ENCODE results near the gene NQO2.

The NQO2 gene, protein sequence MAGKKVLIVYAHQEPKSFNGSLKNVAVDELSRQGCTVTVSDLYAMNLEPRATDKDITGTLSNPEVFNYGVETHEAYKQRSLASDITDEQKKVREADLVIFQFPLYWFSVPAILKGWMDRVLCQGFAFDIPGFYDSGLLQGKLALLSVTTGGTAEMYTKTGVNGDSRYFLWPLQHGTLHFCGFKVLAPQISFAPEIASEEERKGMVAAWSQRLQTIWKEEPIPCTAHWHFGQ

DNA sequence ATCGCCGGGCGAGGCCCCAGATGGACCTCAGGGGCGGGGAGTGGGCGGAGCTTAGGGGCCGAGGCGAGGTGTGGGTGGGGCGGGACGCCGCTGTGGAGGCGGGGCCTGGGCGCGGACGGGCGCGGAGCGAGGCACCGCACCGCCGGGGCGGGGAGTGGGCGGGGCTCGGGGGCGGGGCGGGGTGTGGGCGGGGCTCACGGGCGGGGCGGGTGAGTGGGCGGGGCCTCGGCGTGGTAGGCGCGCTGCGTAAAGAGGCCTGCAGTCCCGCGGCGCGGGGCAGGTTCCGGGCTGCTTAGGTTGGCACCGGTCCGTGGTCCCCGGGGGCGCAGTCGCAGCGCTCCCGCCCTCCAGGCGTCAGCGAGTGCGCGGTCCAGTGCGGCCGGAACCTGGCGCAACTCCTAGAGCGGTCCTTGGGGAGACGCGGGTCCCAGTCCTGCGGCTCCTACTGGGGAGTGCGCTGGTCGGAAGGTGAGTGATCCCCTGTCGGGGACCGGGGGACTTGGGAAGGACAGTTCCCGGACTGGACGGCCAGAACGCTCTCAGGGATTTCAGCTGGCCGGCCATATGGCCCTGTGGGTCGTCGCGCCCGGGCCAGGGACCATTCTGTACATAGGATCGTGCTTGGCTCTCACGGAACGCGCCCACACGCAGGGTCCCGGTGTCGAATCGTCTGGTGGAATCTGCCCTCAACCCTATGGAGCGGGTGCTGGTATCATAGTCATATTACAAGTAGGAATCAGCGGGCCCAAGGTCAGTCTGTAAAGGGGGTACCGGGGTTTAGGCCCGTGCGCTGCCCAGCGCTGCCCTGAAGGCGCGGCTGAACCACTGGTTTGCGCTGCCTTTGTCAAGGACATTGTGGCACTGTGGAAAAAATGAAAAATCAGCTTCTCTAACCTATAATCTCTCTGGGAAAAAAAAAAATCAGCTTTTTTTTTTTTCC lies at the start of gene NQO2:
TSS of gene NQO2 (plus strand) at position 277 of the 940 bp plus-strand sequence. CDS start 6,659 bp downstream, outside the sequence.
- peak; percentile 78 for DNase-seq

GRCh38 chr6:2950713-2951112 lies 49.0 kb upstream of the NQO2 start:
- no peak for DNase-seq

DNA sequence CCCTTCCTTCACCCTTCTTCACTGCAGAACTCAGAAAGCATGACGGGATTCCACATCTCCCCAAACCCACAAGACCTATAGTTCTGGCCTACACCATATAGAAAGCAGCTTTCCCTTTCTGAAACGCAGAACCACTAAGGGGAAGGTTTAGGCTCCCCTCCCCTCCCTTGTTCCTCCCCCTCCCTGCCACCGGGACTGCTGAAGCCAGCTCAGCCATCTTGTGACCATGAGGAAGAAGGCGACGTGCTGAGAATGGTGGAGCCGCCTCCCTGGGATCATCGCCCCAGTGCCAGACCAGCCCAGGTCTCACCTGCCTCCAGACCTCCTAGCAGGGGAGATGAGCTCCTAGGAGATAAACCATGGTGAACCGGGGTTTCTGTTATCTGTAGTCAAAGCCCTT lies 48.0 kb upstream of the NQO2 start:
- DNase-seq, result no peak

- no peak for DNase-seq
Observed at GRCh38 chr6:2952557-2953095, 47.1 kb upstream of the NQO2 start.

DNA sequence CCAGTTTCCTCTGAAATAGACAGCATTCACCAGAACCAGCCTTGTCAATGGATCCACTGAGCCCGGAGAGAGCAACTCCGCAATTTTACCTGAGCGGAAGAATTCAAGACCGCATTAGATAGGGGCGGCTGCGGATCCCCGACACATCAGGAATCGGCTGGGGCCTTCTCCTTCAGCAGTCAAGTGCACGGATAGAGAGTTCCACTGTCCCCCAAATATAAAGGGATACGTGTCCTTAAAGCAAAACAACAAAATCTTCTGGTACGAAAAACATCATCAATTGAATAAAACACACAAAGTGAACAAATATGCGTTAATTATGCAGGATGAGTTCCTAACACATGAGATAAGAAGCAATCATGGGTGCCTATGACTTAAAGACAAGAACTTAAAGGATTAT lies 46.6 kb upstream of the NQO2 start:
- no peak for DNase-seq

- no peak for DNase-seq
Observed at GRCh38 chr6:2956930-2957685, 42.6 kb upstream of the NQO2 start.

DNA sequence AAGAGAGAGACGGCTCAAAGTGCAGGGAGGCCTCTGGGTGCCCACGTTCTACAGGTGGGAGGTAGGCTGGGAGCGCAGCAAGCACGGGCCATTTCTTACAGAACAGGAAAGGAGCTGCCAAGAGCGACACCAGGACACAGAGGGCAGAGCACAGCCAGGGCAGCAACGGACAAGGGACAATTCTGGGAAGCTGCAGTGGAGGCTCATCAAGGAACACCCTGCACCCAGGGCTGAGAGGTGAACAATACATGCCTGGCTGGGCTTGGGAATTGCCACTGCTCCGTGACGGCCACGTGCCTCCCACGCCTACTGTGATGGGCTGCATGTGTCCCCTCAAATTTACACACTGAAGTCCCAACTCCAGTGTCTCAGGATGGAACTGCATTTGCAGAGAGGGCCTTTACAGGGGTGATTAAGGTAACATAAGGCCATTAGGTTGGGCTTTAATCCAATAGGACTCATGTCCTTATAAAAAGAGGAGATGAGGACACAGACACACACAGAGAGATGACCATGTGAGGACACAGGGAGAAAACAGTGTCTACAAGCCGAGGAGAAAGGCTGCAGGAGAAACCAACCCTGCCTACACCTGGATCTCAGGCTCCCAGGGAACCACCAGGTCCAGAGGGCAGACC lies 41.9 kb upstream of the NQO2 start:
- DNase-seq, result no peak

- DNase-seq, result no peak
Observed at GRCh38 chr6:2958331-2958711, 41.4 kb upstream of the NQO2 start.

- DNase-seq, result no peak
Observed at GRCh38 chr6:2958776-2959175, 40.9 kb upstream of the NQO2 start.

GRCh38 chr6:2959909-2960719 lies 39.6 kb upstream of the NQO2 start:
- DNase-seq, result no peak

- no peak for DNase-seq
Observed at GRCh38 chr6:2960935-2961334, 38.8 kb upstream of the NQO2 start.

DNA sequence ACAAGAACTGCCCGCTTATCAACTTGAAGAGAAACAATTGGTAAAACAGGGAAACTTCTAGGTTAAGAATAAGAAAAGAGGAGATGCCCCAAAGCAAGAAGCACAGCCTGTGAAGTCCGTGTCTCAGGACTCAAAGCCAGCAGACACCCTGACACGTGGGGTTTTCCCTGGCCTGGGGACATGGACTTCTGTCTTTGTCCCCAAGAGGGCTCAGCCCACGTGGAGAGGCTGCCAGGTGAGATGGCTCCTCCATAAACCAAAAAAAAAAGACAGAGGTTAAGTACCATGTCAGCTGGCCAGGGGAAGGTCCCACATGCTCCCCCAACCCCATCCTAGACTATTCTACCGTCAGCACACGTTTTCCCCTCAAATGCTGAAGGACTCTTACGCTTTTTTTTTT lies 38.2 kb upstream of the NQO2 start:
- no peak for DNase-seq

- DNase-seq, result no peak
Observed at GRCh38 chr6:2962004-2962403, 37.7 kb upstream of the NQO2 start.

DNA sequence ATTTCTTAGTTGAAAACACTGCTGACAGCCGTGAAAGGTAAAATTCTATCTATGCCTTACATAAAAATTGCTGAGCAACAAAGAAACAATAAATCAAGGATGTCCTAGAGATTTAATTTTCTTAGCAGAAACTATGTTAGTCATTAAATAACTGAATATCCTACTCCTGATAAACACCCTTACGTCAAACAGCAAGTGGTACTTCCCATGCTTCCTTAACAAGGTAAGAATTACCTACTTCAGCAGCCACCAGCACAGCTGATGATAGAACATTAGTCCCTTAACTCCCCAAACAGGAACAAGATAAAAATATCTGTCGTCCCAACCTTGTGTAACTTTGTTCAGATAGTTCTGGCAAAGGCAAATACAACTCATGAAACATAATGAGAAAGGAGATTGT lies 37.1 kb upstream of the NQO2 start:
- no peak for DNase-seq

DNA sequence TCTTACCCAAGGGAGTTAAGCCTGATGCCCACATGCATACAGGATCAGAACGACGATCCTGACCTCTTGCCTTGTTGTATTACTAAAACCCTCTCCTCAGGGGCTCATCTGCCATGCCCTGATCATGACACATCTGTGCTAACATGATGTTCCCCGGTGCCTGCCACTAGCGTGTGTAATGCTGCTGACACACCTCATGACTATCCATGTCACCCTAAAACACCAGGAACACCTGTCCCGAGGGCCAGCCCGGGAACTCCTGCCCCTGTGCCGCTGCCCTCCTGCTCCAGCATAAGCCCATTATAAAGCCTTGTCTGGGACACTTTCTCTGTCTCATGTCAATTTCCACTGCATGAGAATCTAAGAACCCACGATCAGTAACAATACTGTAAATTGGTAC lies 35.9 kb upstream of the NQO2 start:
- no peak for DNase-seq

- no peak for DNase-seq
Observed at GRCh38 chr6:2964793-2965505, 34.7 kb upstream of the NQO2 start.

DNA sequence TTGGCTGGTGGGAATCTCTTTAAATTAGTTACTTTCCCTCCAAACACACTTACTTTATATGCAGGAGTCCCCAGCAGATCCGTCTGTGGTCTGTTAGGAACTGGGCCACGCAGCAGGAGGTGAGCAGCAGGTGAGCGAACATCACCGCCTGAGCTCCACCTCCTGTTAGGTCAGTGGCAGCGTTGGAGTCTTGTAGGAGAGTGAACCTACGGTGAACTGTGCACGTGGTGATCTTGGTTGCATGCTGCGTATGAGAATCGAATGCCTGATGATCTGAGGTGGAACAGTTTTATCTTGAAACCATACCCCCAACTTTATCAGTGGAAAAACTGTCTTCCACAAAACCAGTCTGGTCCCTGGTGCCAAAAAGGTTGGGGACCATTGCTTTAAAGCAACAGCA lies 33.3 kb upstream of the NQO2 start:
- no peak for DNase-seq

DNA sequence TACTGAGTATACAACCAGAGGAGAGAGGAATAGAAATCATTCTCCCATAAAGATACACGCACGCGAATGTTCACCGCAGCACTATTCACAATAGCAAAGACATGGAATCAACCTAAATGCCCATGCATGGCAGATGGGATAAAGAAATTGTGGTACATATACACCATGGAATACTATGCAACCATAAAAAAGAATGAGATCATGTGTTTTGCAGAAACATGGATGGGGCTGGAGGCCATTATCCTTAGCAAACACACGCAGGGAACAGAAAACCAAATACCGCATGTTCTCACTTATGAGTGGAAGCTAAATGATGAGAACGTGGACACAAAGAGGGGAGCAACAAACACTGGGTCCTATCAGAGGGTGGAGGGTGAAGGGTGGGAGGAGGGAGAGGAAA lies 31.8 kb upstream of the NQO2 start:
- no peak for DNase-seq

DNA sequence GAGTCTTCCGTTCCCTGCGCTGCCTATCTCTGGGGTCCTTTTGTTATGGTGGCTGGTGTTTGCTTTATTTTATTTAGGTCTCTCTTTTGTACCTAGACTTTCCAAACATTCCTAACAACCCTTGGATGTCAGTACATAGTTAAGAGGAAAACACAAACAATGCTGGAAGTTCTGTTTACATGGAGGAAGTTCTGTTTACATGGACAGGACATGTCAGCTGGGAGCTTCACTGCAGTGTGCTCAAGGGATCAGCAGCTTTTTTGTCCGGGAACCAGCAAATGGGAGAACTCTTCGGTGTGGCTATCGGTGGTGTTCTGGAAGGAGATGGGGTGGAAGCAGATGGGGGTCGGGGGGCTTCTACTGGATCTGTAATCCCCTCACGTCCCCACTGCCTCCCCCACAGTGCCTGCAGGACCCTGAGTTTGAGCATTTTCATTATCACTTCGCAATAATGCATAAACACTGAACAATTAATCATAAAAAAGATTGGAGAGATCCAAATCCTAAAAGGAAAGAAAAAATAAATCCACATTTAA lies 31.0 kb upstream of the NQO2 start:
- DNase-seq, result no peak

- no peak for DNase-seq
Observed at GRCh38 chr6:2969549-2969948, 30.1 kb upstream of the NQO2 start.
